ENCODE results near the gene PGPEP1.
A peak's percentile ranks its signal among the peaks of the same experiment; 100 is the strongest.
"Not testable (repeated sequence)": the region's sequence is repeated elsewhere in the genome, so short reads cannot be mapped to it uniquely, and the experiment has no call there.

PGPEP1 gene

DNA sequence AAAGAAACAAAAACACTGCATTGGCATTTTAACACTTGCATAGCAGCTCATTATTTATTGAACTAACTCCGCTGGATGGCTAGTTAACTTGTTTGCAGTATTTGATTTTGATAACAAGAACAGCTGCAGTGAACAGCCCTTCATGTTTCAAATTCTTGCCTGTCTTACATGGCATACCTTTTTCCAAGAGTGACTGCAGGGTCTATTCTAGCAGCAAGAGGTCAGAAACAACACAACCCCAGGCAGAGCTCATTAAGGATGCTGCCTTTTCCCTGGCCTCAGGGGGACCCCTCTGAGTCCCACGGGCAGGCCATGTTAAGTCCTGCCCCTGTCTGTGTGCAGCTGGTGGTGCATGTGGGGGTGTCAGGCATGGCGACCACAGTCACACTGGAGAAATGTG, 16.6 kb downstream of the PGPEP1 start:
- Histone ChIP-seq H3K9me3 (replicated peaks in 1 of 11) (peaks cover 0 to 12% (median 6%) of the 10 kb centered on the region in 11 experiments; a peak in 8 of 22 replicates), H3K4me1 (peaks cover 0 to 8% (median 0%) of the 10 kb centered on the region in 10 experiments; a peak in 2 of 20 replicates), H3K36me3 (peaks cover 23 to 99% (median 45%) of the 10 kb centered on the region in 11 experiments; a peak in 18 of 22 replicates), H3K27ac (no peak overlapping the region), H4K20me1 (peaks cover 0 to 6% (median 0%) of the 10 kb centered on the region in 11 experiments; a peak in 1 of 22 replicates), H3K4me3 (no peak overlapping the region), H3K4me2 (no peak overlapping the region), H3K27me3 (no peaks in the 10 kb centered on the region), H3K9ac (no peak overlapping the region)
- no peak for TF ChIP-seq Cebpa-rat (IDR thresholded peaks at IDR 0.05)

DNA sequence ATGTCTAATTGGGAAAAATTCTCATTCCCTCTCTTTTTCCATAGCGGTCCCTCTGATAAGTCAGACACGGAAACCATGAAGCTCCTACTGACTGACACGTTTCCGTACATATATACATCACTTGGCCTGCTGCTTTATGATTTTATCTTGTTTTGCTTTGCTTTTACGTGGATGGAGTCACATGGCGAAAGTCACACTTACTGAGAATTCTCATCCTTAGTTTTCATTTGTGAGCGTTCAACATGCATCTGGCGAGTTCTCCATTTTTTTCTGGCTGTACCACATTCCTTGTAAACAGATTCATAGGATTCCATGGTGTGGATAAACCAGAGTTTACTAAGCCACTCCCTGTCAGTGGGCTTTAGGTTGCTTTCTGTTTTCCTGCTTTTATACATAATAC, 21.2 kb downstream of the PGPEP1 start:
- H3K9ac ChIP-seq = no peak overlapping the region
- no peaks in the 10 kb centered on the region for H4K20me1 ChIP-seq
- no peak overlapping the region for H3K27ac ChIP-seq
- H3K4me2 ChIP-seq = peak overlapping the region in 1 of 11 experiments; percentile 75; a peak in 1 of 22 replicates
- no peak overlapping the region for H3K4me3 ChIP-seq
- TF ChIP-seq Cebpa-rat (IDR thresholded peaks at IDR 0.05) = no peak
- H3K27me3 ChIP-seq = no peaks in the 10 kb centered on the region
- H3K4me1 ChIP-seq = peaks cover 27 to 54% (median 36%) of the 10 kb centered on the region in 10 experiments
- H3K36me3 ChIP-seq = peaks cover 14 to 85% (median 43%) of the 10 kb centered on the region in 11 experiments; a peak in 18 of 22 replicates
- H3K9me3 ChIP-seq (replicated peaks in 1 of 11) = peaks cover 10 to 21% (median 16%) of the 10 kb centered on the region in 11 experiments; a peak in 18 of 22 replicates

DNA sequence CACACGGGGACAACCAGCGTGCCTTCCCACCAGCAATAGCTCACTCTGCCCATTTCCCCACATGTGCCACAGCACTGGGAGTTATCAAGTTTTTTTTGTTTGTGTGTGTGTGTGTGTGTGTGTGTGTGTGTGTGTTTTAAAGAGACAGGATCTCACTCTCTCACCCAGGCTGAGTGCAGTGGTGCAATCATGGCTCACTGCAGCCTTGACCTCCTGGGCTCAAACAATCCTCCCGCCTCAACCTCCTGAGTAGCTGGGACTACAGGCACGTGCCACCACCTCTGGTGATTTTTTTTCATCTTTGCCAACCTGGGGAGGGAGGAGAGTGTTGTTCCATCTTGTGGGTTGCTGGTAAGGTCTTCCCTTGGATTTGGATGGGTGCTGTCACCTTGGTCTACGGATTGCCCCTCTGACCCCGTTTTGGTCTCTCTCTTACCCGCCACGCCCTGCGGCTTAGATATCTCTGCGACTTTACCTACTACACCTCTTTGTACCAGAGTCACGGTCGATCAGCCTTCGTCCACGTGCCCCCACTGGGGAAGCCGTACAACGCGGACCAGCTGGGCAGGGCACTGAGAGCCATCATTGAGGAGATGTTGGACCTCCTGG, 22.6 kb downstream of the PGPEP1 start:
- H3K4me1 ChIP-seq = peaks cover 27 to 68% (median 36%) of the 10 kb centered on the region in 10 experiments
- peak overlapping the region; percentile 68 to 85 (median 80); a peak in 20 of 22 replicates for H3K27ac ChIP-seq
- peak overlapping the region; percentile 62 to 84 (median 75); a peak in 21 of 22 replicates for H3K4me2 ChIP-seq
- peaks cover 0 to 84% (median 29%) of the 10 kb centered on the region in 11 experiments; a peak in 17 of 22 replicates for H3K36me3 ChIP-seq
- TF ChIP-seq Cebpa-rat (IDR thresholded peaks at IDR 0.05) = no peak
- no peak overlapping the region for H3K4me3 ChIP-seq
- H4K20me1 ChIP-seq = no peaks in the 10 kb centered on the region
- peaks cover 8 to 15% (median 12%) of the 10 kb centered on the region in 11 experiments; a peak in 18 of 22 replicates for H3K9me3 ChIP-seq (replicated peaks in 1 of 11)
- peak overlapping the region in 10 of 11 experiments; percentile 0 to 71 (median 58); a peak in 13 of 22 replicates for H3K9ac ChIP-seq
- H3K27me3 ChIP-seq = no peaks in the 10 kb centered on the region

GRCh38 chr19:18363787-18364186, 23.4 kb downstream of the PGPEP1 start:
- H3K4me2 ChIP-seq = peak overlapping the region; percentile 62 to 84 (median 75)
- H3K27me3 ChIP-seq = no peaks in the 10 kb centered on the region
- no peak for TF ChIP-seq Cebpa-rat (IDR thresholded peaks at IDR 0.05)
- H3K36me3 ChIP-seq = peaks cover 0 to 84% (median 23%) of the 10 kb centered on the region in 11 experiments; a peak in 17 of 22 replicates
- H4K20me1 ChIP-seq = no peaks in the 10 kb centered on the region
- no peak overlapping the region for H3K4me3 ChIP-seq
- peaks cover 27 to 76% (median 36%) of the 10 kb centered on the region in 10 experiments for H3K4me1 ChIP-seq
- H3K9ac ChIP-seq = peak overlapping the region; percentile 0 to 71 (median 57); a peak in 15 of 22 replicates
- peaks cover 8 to 15% (median 12%) of the 10 kb centered on the region in 11 experiments; a peak in 18 of 22 replicates for H3K9me3 ChIP-seq (replicated peaks in 1 of 11)
- H3K27ac ChIP-seq = peak overlapping the region; percentile 68 to 85 (median 80); a peak in 21 of 22 replicates

DNA sequence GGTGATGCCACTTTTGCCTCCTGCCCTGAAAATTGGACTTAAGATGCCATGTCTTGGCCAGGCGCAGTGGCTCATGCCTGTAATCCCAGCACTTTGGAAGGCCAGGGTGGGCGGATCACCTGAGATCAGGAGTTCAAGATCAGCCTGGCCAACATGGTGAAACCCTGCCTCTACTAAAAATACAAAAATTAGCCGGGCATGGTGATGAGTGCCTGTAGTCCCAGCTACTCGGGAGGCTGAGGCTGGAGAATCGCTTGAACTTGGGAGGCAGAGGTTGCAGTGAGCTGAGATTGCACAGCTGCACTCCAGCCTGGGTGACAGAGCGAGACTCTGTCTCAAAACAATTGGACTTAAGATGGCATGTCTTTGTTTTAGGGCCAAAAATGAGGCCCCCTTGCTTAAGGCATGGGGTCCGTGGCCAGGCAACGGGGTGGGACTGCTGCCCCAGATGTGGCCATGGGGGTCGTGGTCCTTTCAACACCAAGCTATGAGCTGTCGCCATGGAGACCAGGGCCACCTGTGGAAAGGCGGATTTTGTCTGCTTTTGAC, 24.0 kb downstream of the PGPEP1 start:
- Histone ChIP-seq H3K4me1 (peaks cover 27 to 82% (median 37%) of the 10 kb centered on the region in 10 experiments), H3K9me3 (replicated peaks in 1 of 11) (peaks cover 8 to 15% (median 12%) of the 10 kb centered on the region in 11 experiments; a peak in 18 of 22 replicates), H3K4me2 (peak overlapping the region; percentile 62 to 84 (median 75)), H3K9ac (peak overlapping the region; percentile 30 to 71 (median 66); a peak in 21 of 22 replicates), H3K36me3 (peaks cover 0 to 83% (median 19%) of the 10 kb centered on the region in 11 experiments; a peak in 15 of 22 replicates), H3K27ac (peak overlapping the region; percentile 68 to 85 (median 80))
- H4K20me1 ChIP-seq, H3K27me3 ChIP-seq, H3K4me3 ChIP-seq: not testable (repeated sequence)

GRCh38 chr19:18364826-18365528, 24.6 kb downstream of the PGPEP1 start:
- H3K27ac ChIP-seq = peak overlapping the region; percentile 68 to 85 (median 80)
- H3K9ac ChIP-seq = peak overlapping the region; percentile 30 to 71 (median 66); a peak in 21 of 22 replicates
- peak overlapping the region in 1 of 10 experiments; percentile 41; a peak in 3 of 20 replicates for H3K4me3 ChIP-seq
- H3K36me3 ChIP-seq = peaks cover 0 to 81% (median 19%) of the 10 kb centered on the region in 11 experiments; a peak in 15 of 22 replicates
- H3K4me2 ChIP-seq = peak overlapping the region; percentile 62 to 84 (median 75)
- no peaks in the 10 kb centered on the region for H4K20me1 ChIP-seq
- no peaks in the 10 kb centered on the region for H3K27me3 ChIP-seq
- H3K9me3 ChIP-seq (replicated peaks in 1 of 11) = peaks cover 8 to 15% (median 12%) of the 10 kb centered on the region in 11 experiments; a peak in 18 of 22 replicates
- H3K4me1 ChIP-seq = peaks cover 27 to 88% (median 40%) of the 10 kb centered on the region in 10 experiments
- TF ChIP-seq Cebpa-rat (IDR thresholded peaks at IDR 0.05) = peak in 5 of 11 experiments; percentile 22 to 58 (median 48); a peak in 7 of 22 replicates

DNA sequence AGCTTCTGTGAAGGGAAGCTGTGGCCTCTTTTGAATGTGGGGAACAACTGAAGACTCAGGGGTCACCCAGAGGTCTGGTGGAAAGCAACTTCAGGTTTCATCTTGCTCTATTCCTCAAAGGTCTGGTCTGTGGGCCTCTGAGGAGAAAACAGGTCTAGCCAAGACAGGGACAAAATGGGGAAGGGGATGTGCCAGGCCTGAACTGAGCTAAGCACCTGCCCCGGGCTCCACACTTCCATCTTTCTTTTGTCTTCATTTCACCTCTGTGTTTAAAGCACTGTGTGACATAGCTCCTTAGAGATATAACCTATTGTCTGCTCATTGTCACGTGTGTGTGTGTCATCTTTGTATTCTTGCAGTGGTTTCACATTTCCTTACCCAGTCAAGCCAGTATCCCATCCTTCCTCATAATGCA, 25.6 kb downstream of the PGPEP1 start:
- Histone ChIP-seq H3K4me2 (peak overlapping the region in 10 of 11 experiments; percentile 64 to 84 (median 76); a peak in 19 of 22 replicates), H3K9ac (peak overlapping the region in 7 of 11 experiments; percentile 12 to 71 (median 64); a peak in 9 of 22 replicates), H3K27ac (peak overlapping the region; percentile 68 to 85 (median 80)), H3K4me3 (no peak overlapping the region), H3K27me3 (no peaks in the 10 kb centered on the region), H3K36me3 (peaks cover 0 to 70% (median 18%) of the 10 kb centered on the region in 11 experiments; a peak in 15 of 22 replicates), H3K4me1 (peaks cover 27 to 92% (median 41%) of the 10 kb centered on the region in 10 experiments), H4K20me1 (no peaks in the 10 kb centered on the region), H3K9me3 (replicated peaks in 1 of 11) (peaks cover 8 to 15% (median 12%) of the 10 kb centered on the region in 11 experiments; a peak in 18 of 22 replicates)
- no peak for TF ChIP-seq Cebpa-rat (IDR thresholded peaks at IDR 0.05)

GRCh38 chr19:18368504-18369222, 28.3 kb downstream of the PGPEP1 start:
- H3K4me2 ChIP-seq = peak overlapping the region in 3 of 11 experiments; percentile 45 to 81 (median 52); a peak in 4 of 22 replicates
- peak overlapping the region in 4 of 11 experiments; percentile 31 to 75 (median 51); a peak in 3 of 22 replicates for H3K9ac ChIP-seq
- no peaks in the 10 kb centered on the region for H3K27me3 ChIP-seq
- TF ChIP-seq Cebpa-rat (IDR thresholded peaks at IDR 0.05) = no peak
- peaks cover 35 to 96% (median 50%) of the 10 kb centered on the region in 10 experiments for H3K4me1 ChIP-seq
- H3K4me3 ChIP-seq = no peak overlapping the region
- peak overlapping the region in 9 of 11 experiments; percentile 7 to 66 (median 46); a peak in 10 of 22 replicates for H3K27ac ChIP-seq
- H3K36me3 ChIP-seq = peaks cover 0 to 47% (median 11%) of the 10 kb centered on the region in 11 experiments; a peak in 15 of 22 replicates
- peaks cover 8 to 15% (median 12%) of the 10 kb centered on the region in 11 experiments; a peak in 18 of 22 replicates for H3K9me3 ChIP-seq (replicated peaks in 1 of 11)
- no peaks in the 10 kb centered on the region for H4K20me1 ChIP-seq
